Urinary bladder (tissue), 4 donors: Measurements from ENCODE around the gene SRGAP3. TPM values are rescaled to one million over a fixed set of nuclear protein-coding genes. Genes with fewer than 3 reads are reported as not detected.

Experiments used
- DNase-seq: peaks from one replicate; pipeline ENCODE4 v3.0.0-alpha.2; 2015; ENCODE audit errors: extremely low spot score
- H3K27ac ChIP-seq: one replicate; pipeline ENCODE4 v1.5.1; 2013; ENCODE audit warnings: low read depth, mild to moderate bottlenecking, moderate library complexity
- H3K36me3 ChIP-seq: one replicate; pipeline ENCODE4 v1.6.1; 2013; ENCODE audit warnings: mild to moderate bottlenecking, moderate library complexity; ENCODE audit not compliant: insufficient read depth
- H3K4me1 ChIP-seq: one replicate; pipeline ENCODE4 v1.6.1; 2013; ENCODE audit warnings: mild to moderate bottlenecking, moderate library complexity; ENCODE audit not compliant: insufficient read depth
- H3K4me3 ChIP-seq: one replicate; pipeline ENCODE4 v1.5.1; 2013; ENCODE audit warnings: low read depth, low read length
- WGBS: extraction: QIAGEN DNeasy Blood & Tissue Kit; methylation state at CpG from one replicate; pipeline ENCODE4 v1.1.7; 2013; 5-methylcytosine and 5-hydroxymethylcytosine counted together
- polyA plus RNA-seq: library from polyadenylated mRNA; stranded (reverse); fragments of 200-250 nt; gene quantifications from one replicate; pipeline ENCODE4 v1.2.3, GENCODE V29; 2013
- total RNA-seq: library from RNA; depleted of rRNA; stranded (reverse); fragments of >200 nt; gene quantifications from one replicate; pipeline ENCODE4 v1.2.3, GENCODE V29; 2014
- donor health status: healthy with polysubstance abuse.
- donor health status: healthy.

SRGAP3 gene
- total and polyA plus RNA-seq, 2 donors, result 3.1 to 21.4 TPM

DNA sequence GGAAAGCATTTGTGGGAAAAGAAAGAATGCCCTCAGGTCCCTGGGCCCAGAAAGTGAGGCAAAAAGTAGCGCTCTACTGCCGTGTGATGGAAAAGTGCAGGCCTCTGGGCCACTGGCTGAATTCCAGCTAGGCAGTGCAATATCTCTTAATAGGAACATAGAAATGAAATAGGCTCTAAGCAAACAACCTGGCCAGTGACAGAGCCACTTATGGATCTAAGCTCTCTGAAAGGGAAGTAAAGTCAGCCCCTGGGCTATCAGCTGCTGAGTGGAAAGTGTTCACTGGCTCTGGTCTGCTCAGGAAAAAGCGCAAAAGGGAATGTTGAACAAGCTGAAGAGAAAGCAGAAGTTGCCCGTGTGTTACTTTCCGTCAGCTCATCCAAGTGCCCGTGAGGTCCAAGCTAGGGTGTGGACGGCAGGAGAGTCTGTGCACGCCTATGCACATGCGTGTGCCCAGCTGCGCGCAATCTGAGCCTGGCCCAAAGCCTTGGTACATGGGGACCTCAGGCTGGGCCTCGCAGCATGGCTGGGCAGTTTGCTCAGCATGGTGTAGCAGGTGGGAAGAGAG is 212.2 kb downstream of the SRGAP3 start:
- no peak overlapping the region for H3K4me3 ChIP-seq
- no peak overlapping the region for H3K27ac ChIP-seq

DNA sequence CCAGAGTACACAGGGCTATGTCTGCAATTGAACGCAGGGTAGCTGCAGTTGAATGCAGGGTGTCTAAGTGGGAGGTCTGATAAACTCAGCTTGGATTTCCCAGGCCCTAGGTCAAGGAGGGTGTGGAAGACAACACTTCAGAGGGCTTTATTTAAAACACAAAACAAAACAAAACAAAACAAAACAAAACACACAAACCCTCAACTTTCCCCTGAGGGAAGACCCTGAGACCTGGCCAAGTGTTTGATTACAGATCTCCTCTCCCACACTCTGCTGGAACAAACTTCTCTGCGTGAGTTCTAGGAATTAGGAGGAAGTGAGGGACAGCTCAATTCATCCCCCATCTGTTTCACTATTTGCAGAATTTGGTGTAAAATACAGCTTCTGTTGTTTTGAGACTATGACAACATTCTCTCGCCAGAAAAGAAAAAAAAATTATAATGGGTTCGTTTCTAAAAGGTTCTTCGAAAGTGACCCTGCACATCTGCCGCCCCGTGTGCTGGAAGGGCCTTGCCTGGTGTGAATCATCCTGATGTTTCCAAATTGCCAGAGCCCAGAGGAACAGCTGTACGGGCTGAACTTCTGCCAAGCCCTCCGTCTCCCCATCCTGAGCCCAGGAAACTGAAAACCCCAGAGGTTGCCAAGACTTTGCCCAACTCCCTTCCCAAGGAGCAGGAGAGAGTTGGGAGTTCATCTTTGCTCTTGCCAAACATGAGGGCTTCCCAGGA is 212.9 kb downstream of the SRGAP3 start:
- 35% methylated on average over 9 of the region's 9 CpGs for WGBS
- peak; percentile 26 for DNase-seq
- H3K36me3 ChIP-seq, result no peaks in the 10 kb centered on the region
- H3K27ac ChIP-seq, result no peak overlapping the region
- H3K4me1 ChIP-seq, result no peaks in the 10 kb centered on the region
- no peak overlapping the region for H3K4me3 ChIP-seq

More for the DNA sequence above, 212.2 kb downstream of the SRGAP3 start:
- Histone ChIP-seq H3K36me3 (no peaks in the 10 kb centered on the region), H3K4me1 (no peaks in the 10 kb centered on the region)
- DNase-seq, result no peak
- WGBS, result 78% methylated on average over 12 of the region's 12 CpGs

DNA sequence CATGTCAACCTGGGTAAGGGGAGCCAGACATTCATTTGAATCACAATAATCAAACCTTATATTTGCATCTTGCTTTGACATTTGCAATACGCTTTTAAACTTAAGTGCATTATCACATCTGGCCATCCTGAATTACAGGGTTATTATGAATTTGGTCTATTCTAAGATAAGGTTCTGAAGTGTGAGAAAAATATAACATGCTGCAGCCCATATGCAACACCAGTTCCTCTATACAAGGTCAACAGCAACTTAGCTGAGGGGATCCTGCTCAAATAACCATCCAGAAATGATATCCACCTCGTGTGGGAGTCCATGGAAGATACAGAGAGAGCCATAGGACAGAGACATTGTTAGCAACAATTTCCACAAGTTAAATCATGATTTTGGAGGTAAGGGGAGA is 213.5 kb downstream of the SRGAP3 start:
- 87% methylated on average over 2 of the region's 2 CpGs for WGBS
- no peaks in the 10 kb centered on the region for H3K36me3 ChIP-seq
- H3K4me1 ChIP-seq, result no peaks in the 10 kb centered on the region
- H3K27ac ChIP-seq, result no peak overlapping the region
- DNase-seq, result no peak
- H3K4me3 ChIP-seq, result no peak overlapping the region

DNA sequence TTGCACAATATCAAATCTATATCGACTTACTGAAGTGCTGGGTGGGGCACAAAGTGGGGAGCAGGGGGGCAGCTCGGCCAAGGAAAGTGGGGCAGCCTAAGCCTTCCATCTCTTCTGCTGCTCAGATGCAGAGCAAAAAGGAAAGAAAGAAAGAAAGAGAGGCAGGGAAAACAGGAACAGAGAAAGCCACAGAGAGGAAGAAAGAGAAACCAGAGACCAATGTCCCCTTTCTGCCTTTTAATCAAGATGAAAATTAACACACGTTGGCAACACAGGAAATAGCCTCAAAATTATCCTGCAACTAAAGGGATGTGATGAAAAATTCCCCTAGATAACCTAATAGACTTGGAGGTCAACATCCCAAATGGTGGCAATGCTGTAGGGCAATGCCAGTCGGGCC is 214.0 kb downstream of the SRGAP3 start:
- WGBS, result 73% methylated on average over 4 of the region's 4 CpGs
- DNase-seq, result no peak
- H3K4me1 ChIP-seq, result no peaks in the 10 kb centered on the region
- H3K4me3 ChIP-seq, result no peak overlapping the region
- no peak overlapping the region for H3K27ac ChIP-seq
- H3K36me3 ChIP-seq, result no peaks in the 10 kb centered on the region

DNA sequence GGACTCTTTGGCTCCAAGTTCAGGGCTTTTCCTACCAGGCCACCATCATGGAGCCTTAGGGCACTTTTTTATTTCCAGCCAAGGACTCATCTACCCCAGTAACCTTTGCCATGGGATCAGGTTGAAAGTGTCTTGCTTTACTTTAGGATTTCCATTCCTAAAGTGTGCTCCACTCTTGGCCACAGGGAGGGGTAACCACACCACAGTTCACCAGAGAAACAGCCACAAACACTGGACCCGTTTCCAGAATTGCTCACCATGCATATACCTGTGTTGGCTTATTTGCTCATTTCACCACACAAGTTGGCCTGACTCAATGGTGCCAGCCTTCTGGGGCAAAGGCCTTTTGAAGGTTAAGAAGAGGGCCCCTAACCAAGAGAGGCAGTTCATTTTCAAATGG is 215.6 kb downstream of the SRGAP3 start:
- Histone ChIP-seq H3K27ac (no peak overlapping the region), H3K36me3 (no peaks in the 10 kb centered on the region), H3K4me3 (no peak overlapping the region), H3K4me1 (no peaks in the 10 kb centered on the region)
- 78% methylated on average over 1 of the region's 1 CpG for WGBS
- no peak for DNase-seq

DNA sequence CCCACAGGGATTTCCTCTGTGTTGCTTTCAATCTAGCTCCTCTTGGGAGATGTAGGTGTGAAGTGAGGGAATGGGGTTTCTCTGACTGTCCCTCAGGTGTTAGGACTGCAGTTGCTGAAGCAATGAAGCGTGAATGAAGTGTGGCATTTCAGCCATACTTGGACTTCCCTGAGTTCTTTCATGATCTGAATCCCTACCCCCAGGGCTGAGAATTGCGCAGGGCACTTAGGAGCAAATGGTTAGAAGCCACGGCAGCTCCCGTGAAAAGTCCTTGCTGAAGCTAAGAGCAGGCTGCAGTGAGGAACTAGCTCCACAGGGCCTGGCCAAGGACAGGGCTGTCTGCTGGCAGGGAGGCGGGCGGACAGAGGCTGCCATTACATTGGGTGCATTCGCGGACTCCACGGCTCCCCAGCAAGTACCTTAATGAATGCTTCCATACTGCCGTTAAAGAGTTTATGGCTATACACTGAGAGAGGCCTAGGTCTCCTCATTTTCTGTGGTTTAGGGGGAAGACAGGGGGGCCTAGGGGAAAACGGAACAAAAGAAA is 217.1 kb downstream of the SRGAP3 start:
- 94% methylated on average over 11 of the region's 11 CpGs for WGBS
- Histone ChIP-seq H3K4me3 (no peak overlapping the region), H3K36me3 (no peaks in the 10 kb centered on the region), H3K4me1 (no peaks in the 10 kb centered on the region), H3K27ac (no peak overlapping the region)
- no peak for DNase-seq

DNA sequence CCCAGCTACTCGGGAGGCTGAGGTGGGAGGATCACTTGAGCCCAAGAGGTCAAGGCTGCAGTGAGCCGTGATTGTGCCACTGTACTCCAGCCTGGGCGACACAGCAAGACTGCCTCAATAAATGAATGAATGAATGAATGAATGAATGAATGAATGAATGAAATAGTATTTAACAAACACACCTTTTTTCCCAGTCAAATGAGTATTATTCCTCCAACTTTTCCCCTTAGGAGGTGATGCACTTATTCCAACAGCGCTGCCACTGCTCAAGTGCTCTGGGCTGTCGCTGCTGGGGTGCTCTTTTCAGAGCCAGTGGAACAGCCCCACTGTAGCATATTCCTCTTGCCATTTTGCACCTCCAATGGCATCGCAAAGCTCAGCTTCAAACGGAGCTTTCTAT is 219.4 kb downstream of the SRGAP3 start:
- WGBS, result 98% methylated on average over 7 of the region's 7 CpGs
- no peak overlapping the region for H3K4me3 ChIP-seq
- no peaks in the 10 kb centered on the region for H3K36me3 ChIP-seq
- DNase-seq, result no peak
- no peak overlapping the region for H3K27ac ChIP-seq
- no peaks in the 10 kb centered on the region for H3K4me1 ChIP-seq

DNA sequence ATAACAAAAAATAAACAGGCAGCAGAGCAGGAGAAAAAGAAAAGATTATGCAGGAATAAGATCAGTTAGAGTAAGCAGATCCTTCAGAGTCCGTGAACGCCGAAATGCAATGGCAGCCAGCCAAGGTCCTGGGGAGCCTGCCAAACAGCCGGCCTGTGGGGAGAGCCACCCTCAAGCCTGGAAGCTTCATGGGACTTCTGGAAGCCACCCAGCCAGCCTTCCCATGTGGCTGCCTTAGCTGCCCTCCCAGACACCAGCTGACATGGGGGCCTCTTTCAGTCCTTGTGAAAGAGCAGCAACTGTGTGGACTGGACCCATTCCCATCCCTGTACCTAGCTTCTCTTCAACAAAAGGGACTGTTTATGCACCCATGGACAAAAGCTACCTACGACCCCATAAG is 221.3 kb downstream of the SRGAP3 start:
- Histone ChIP-seq H3K36me3 (no peaks in the 10 kb centered on the region), H3K4me1 (no peaks in the 10 kb centered on the region), H3K27ac (no peak overlapping the region), H3K4me3 (no peak overlapping the region)
- DNase-seq, result peak; percentile 39
- 31% methylated on average over 5 of the region's 5 CpGs for WGBS

DNA sequence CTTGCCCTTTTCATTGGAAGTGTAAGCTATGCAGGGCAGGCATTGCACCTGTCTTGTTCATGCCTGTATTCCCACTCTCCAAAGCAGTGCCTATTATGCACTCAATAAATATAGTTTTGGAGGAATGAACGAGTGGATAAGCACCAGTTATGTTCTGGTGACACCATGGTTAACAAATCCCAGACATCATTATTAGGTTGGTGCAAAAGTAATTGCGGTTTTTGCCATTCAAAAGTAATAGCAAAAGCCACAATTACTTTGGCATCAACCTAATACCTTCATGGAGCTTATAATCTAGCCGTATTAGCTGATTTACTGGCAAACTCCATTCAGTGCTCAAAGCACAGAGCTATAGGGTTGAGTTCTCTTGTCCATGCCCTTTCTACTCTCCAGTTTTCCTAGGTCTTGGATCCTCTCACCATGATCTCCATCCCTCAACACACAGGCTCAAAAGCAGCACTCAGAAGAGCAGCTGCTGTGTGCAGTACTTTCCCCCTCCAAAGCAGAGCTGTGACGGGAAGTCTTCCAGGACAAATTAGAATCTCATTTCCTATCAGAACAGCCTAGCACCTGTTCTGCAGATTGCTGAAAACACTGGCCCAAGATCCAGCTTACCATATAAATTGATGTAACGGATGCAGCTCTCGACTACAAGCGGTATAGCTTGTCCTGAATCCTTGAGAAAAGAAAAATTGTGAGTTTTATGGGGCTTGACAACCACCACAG is 223.0 kb downstream of the SRGAP3 start:
- WGBS, result 92% methylated on average over 7 of the region's 7 CpGs

DNA sequence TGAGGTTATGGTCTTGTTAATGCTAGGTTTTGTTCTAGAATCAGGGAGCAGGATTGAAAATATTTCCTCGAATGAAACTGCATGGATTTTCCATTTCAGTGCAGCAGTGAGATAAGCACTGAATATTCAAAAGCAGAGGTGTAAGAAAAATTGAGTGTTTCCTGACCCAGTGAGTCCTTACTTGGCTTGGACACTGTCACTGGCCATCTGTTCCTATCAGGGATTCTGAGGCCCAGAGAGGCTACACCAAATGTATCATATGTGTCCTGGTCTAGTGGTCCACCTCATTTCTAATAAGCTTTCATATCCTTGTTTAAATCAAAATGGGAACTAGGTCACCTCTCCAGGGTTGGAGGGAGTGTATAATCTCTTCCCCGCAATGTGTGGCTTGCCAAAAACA is 225.1 kb downstream of the SRGAP3 start:
- Histone ChIP-seq H3K4me1 (no peaks in the 10 kb centered on the region), H3K36me3 (no peaks in the 10 kb centered on the region), H3K4me3 (no peak overlapping the region), H3K27ac (no peak overlapping the region)
- DNase-seq, result no peak
- 91% methylated on average over 2 of the region's 2 CpGs for WGBS

More for the DNA sequence above, 223.0 kb downstream of the SRGAP3 start:
- H3K36me3 ChIP-seq, result no peaks in the 10 kb centered on the region
- no peaks in the 10 kb centered on the region for H3K4me1 ChIP-seq
- no peak for DNase-seq
- no peak overlapping the region for H3K4me3 ChIP-seq
- no peak overlapping the region for H3K27ac ChIP-seq

DNA sequence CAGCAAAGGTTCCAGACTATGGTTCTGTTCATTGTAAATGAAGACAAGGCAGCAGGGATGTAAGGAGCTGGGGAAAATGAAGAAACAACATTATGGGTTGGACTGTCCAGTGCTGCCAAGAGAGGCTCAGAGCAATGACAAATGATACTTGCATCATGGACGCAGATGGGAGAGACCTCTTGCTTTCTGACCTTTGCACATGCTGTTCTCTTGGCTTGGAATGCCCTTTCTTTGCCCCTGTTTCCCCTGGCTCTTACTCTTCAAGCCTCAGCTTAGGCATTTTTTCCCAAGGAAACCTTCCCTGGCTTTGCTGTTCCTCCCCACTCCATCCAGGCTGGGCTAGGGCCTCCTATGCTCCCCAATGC is 226.2 kb downstream of the SRGAP3 start:
- WGBS, result 91% methylated on average over 1 of the region's 1 CpG
- no peak overlapping the region for H3K27ac ChIP-seq
- no peak overlapping the region for H3K4me3 ChIP-seq
- no peaks in the 10 kb centered on the region for H3K4me1 ChIP-seq
- no peaks in the 10 kb centered on the region for H3K36me3 ChIP-seq
- no peak for DNase-seq

DNA sequence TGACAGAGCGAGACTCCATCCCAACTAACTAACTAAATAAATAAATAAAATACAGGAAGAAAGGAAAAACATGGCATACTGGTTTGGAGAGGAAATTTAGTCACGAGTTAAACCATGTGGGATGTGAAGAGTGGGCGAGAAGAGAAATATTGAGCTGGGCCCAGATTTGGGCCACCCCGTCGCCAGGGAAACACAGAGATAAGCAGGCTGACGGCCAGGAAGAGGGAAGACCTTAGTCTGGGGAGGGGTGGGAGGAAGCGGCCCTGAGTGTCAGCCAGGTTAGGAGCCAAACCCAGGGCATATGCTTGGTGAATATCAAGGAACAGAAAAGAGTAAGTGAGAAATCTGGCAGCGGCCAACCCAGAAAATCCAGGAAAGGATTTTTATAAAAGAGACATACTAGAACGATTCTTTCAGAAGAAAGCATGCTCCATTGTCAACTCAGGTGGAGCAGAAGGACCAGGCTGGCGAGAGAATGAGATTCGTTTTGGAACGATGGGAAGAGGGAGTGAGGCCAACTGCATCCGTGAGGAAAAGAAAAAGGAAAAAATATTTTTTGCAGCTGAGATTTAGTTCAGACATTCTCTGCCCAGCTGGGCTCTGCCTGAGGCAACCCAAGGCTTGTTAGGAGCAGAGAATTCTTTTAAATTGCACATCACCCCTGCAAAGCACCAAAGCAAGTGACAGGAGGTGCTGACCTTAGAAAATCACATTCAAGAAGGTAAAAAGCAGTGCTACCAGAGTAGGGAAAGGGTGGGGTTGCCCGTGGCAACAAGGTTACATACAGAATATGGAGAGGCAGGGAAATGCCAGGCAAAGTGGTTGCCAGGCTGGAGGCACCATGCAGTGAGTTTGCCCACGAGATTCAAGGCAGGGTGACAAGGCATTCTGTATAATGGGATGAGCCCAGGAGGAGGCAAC is 226.9 kb downstream of the SRGAP3 start:
- Histone ChIP-seq H3K27ac (no peak overlapping the region), H3K4me3 (no peak overlapping the region), H3K4me1 (no peaks in the 10 kb centered on the region), H3K36me3 (no peaks in the 10 kb centered on the region)
- no peak for DNase-seq
- 79% methylated on average over 15 of the region's 15 CpGs for WGBS

DNA sequence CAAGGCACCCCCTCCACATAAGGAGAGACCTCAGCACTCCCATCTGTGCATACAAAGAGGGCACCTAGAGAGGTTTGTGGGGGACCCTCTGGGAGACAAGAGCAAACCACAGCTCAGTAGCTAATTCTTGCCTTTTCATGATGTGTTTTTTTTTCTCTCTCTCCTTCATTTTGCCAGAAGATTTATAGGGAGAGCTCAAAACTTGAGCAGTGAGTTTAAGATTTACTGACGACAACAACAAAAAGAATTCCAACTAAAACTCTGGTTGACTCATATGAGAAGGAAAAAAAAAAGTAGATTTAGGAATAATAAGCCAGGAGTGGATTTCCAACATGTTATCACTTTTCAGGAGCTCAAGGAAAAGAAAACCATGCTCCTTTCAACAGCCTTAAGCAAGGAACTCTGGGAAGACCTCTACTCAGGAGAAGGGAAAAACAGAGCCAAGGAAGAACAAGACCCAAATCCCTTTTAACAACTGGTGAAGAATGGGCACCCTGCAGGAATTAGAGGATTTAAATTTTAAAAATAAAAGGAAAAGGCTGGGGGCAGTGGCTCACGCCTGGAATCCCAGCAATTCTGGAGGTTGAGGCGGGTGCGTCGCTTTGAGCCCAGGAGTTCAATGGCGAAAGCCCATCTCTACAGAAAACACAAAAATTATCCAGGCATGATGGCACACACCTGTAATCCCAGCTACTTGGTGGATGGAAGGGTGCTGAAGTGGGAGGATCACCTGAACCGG is 228.0 kb downstream of the SRGAP3 start:
- Histone ChIP-seq H3K36me3 (no peaks in the 10 kb centered on the region), H3K27ac (no peak overlapping the region), H3K4me1 (no peaks in the 10 kb centered on the region), H3K4me3 (no peak overlapping the region)
- DNase-seq, result no peak
- WGBS, result 83% methylated on average over 7 of the region's 7 CpGs
